ENCODE measurements around the gene GKAP1.
"Not testable (repeated sequence)": the region's sequence is repeated elsewhere in the genome, so short reads cannot be mapped to it uniquely, and the experiment has no call there.

The GKAP1 gene

GRCh38 chr9:83817356-83818278, at the start of gene GKAP1:
GKAP1 (minus strand) TSS chr9:83817769; CDS start chr9:83806517, 11,252 bp downstream.
- DNase-seq (ENCODE audit: low read depth, low spot score), result peak; percentile 80

GRCh38 chr9:83849895-83850294, 32.3 kb upstream of the GKAP1 start:
- DNase-seq (ENCODE audit: low read depth, low spot score), result not testable (repeated sequence)

GRCh38 chr9:83837070-83837643, 19.6 kb upstream of the GKAP1 start:
- DNase-seq (ENCODE audit: low read depth, low spot score), result not testable (repeated sequence)

- DNase-seq (ENCODE audit: low read depth, low spot score), result not testable (repeated sequence)
These were observed 13.0 kb upstream of the GKAP1 start for GRCh38 chr9:83830426-83831071.

GRCh38 chr9:83824986-83825623, 7.5 kb upstream of the GKAP1 start:
- peak; percentile 56 for DNase-seq (ENCODE audit: low read depth, low spot score)

- not testable (repeated sequence) for DNase-seq (ENCODE audit: low read depth, low spot score)
These were observed 586 bp downstream of the GKAP1 start for GRCh38 chr9:83817011-83817355.

GRCh38 chr9:83815120-83815519, 2.4 kb downstream of the GKAP1 start:
- not testable (repeated sequence) for DNase-seq (ENCODE audit: low read depth, low spot score)

- not testable (repeated sequence) for DNase-seq (ENCODE audit: low read depth, low spot score)
These were observed 8.4 kb downstream of the GKAP1 start for GRCh38 chr9:83809213-83809612.

- DNase-seq (ENCODE audit: low read depth, low spot score), result not testable (repeated sequence)
These were observed 13.1 kb downstream of the GKAP1 start for GRCh38 chr9:83804454-83804853.

GRCh38 chr9:83803941-83804340, 13.6 kb downstream of the GKAP1 start:
- DNase-seq (ENCODE audit: low read depth, low spot score), result not testable (repeated sequence)

- no peak for DNase-seq (ENCODE audit: low read depth, low spot score)
These were observed 17.1 kb downstream of the GKAP1 start for GRCh38 chr9:83800236-83801033.

- DNase-seq (ENCODE audit: low read depth, low spot score), result no peak
These were observed 23.5 kb downstream of the GKAP1 start for GRCh38 chr9:83794051-83794450.

- no peak for DNase-seq (ENCODE audit: low read depth, low spot score)
These were observed 24.8 kb downstream of the GKAP1 start for GRCh38 chr9:83792746-83793145.

- no peak for DNase-seq (ENCODE audit: low read depth, low spot score)
These were observed 39.4 kb downstream of the GKAP1 start for GRCh38 chr9:83778164-83778563.

- DNase-seq (ENCODE audit: low read depth, low spot score), result peak; percentile 3
These were observed 41.6 kb downstream of the GKAP1 start for GRCh38 chr9:83775932-83776331.

- DNase-seq (ENCODE audit: low read depth, low spot score), result no peak
These were observed 44.7 kb downstream of the GKAP1 start for GRCh38 chr9:83772860-83773259.

- DNase-seq (ENCODE audit: low read depth, low spot score), result no peak
These were observed 52.2 kb downstream of the GKAP1 start for GRCh38 chr9:83765376-83765775.

GRCh38 chr9:83754383-83754977, 63.1 kb downstream of the GKAP1 start:
- no peak for DNase-seq (ENCODE audit: low read depth, low spot score)

- DNase-seq (ENCODE audit: low read depth, low spot score), result no peak
These were observed 67.9 kb downstream of the GKAP1 start for GRCh38 chr9:83749706-83750105.

GRCh38 chr9:83744206-83744605, 73.4 kb downstream of the GKAP1 start:
- DNase-seq (ENCODE audit: low read depth, low spot score), result no peak

- no peak for DNase-seq (ENCODE audit: low read depth, low spot score)
These were observed 83.8 kb downstream of the GKAP1 start for GRCh38 chr9:83733739-83734138.

Measured in astrocyte of the hippocampus (primary cell).